ENCODE results near the gene C20orf141.

C20orf141 gene

DNA sequence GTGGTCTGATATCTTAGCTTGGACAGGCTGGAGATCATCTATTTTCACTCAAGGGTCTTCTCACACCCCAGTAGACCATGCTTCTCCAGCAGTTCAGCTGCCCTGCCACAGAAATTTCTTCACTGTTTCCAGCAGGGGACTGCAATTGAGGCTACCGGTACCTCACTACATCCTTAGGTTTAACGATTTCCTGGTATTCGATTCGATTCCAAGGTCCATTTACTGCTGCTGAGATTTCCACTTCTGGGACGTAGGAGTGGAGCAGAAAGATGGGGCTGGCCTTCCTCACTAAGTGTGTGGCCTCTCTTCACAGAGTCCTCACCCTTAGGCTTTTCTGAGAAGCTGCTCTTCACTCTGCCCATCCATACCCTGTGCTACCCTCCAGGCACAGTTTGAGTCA, 31.9 kb downstream of the C20orf141 start:
- DNase-seq (ENCODE audit: low read depth in 2 of 2) = no peak

DNA sequence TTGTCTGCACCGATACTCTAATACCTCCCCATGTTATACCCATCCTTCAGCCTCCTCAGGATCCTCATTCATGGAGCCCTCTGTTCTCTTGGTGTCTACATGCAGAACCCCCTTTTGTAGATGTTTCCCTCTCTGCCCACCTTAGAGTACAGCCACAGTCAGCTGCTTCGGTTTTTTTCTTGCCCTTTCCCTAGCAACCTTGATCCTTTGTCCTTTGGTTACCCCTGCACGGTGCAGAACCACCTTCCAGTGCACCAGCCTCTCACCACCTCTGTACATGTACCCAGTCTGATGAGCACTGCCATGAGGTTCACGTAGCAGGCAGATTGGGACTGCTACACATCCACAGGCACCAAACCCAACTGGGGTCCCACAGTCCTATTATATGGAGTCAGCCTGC, 33.0 kb downstream of the C20orf141 start:
- DNase-seq (ENCODE audit: low read depth in 2 of 2) = no peak

DNA sequence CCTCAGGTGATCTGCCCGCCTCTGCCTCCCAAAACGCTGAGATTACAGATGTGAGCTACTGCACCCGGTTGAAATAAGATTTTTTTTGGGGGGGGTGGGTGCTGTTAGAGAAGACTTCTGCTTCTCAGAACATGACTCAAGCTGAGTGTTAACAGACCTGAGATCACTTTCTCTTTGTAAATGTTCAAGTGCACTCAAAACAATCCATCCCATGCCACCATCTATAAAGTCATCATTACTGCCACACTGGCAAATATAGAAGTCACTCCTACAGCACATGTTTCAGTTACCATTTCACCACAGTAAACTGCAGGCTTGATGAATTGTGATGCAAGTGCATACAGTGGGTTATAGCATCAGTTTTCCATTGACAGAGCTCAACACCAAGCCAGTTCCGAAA, 34.7 kb downstream of the C20orf141 start:
- DNase-seq (ENCODE audit: low read depth in 2 of 2) = no peak

DNA sequence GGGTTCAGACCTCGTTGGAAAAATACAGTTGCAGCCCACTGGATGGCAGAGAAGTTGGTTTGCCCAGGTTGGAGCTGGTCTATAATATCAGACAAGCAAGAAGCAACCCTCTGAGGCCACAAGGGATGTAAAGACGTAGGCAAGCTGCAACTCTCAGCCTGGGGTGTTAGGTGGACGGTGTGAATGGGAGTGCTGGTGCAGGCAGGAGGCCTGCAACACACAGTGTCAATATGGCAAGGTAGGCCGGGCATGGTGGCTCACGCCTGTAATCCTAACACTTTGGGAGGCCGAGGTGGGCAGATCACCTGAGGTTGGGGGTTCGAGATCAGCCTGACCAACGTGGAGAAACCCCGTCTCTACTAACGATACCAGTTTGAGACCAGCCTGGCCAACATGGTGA, 36.3 kb downstream of the C20orf141 start:
- DNase-seq (ENCODE audit: low read depth in 2 of 2) = no peak

DNA sequence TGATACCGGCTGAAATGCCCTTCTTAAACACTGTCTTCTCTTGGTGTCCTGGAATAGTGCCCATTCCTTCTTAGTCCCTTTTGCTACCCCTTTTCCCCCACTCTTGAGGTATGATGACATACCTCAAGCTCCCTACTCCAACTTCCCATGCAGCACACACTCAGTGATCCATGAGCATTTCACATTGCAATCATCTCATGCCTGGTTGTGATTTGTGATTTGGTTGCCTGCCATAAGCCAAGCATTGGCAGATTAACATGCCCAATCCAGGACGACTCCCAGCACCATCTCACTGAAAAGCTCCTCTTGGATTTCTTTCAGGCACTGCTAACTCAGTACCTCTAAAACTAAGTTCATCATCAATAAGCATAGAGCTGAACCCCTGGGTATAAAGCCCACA, 43.8 kb downstream of the C20orf141 start:
- DNase-seq (ENCODE audit: low read depth in 2 of 2) = no peak

DNA sequence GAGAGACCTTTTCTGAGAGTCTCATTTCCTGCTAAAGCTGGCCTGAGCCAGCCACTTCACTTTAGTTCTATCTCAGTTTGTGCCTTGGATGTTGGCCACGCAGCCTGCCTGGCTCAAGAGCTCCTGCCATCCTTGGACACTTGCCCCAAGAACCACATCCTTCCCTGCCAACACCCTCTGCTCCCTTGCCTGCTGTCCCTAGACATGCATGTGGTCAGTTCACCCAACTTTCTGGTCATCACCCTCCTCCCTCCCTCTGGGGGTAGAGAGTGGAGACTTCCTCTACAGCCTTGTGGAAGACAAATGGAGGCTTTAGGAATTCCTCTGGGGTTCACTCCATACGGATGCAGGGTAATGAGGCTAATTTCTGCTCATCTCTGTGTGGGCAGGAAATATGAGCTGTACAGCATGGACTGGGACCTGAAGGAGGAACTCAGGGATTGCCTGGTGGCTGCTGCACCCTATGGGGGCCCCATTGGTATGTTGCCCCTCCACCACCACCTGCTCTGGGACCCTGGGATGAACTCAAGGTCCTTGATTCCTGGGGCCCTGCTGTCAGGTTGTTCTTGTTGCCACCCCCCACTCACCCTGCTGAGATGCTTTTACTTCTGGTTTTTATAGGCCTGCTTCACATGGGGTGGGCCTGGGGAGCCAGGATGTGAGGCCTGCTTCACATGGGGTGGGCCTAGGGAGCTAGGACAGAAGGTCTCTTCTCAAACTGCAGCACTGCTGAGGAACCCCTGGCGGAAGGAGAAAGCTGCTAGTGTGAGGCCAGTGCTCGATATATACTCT, 44.7 kb downstream of the C20orf141 start:
- DNase-seq (ENCODE audit: low read depth in 2 of 2) = no peak

DNA sequence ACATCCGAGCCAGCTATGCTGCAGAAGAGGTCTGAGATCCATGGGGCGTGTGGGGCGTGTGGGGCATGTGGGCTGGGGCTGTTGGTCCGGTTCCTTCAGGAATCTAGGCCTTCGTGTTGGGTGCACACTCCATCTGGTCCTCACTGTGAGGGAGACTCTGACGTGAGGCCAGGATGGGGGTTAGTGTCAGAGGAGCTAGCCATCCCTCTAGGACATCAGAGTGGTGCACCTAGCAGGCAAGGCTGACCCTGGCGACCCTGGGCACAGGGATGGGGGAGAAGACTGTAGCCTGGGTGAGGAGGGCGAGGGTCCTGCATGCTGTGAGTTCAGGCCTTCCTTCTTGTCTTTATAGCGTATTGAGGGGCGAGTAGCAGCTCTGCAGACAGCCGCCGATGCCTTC, 49.8 kb downstream of the C20orf141 start:
- no peak for DNase-seq (ENCODE audit: low read depth in 2 of 2)

DNA sequence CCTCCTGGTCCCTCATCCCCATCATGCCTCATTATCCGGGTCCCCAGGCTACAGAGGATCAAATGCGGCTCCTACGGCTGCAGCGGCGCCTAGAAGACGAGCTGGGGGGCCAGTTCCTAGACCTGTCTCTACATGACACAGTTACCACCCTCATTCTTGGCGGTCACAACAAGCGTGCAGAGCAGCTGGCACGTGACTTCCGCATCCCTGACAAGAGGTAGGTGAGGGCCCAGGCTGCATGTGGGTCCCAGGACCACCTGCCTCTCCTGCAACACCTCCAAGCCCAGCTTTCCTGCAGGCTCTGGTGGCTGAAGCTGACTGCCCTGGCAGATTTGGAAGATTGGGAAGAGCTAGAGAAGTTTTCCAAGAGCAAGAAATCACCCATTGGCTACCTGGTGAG, 50.3 kb downstream of the C20orf141 start:
- no peak for DNase-seq (ENCODE audit: low read depth in 2 of 2)
